ENCODE results near the gene RPS6KA3.
"Not testable (repeated sequence)": the region's sequence is repeated elsewhere in the genome, so short reads cannot be mapped to it uniquely, and the experiment has no call there.

Gene RPS6KA3

GRCh38 chrX:20217906-20218305 is 48.8 kb downstream of the RPS6KA3 start:
- no peak for DNase-seq

GRCh38 chrX:20217271-20217670 is 49.4 kb downstream of the RPS6KA3 start:
- no peak for DNase-seq

GRCh38 chrX:20215565-20215964 is 51.1 kb downstream of the RPS6KA3 start:
- no peak for DNase-seq

GRCh38 chrX:20212486-20213089 is 54.1 kb downstream of the RPS6KA3 start:
- DNase-seq: no peak

- no peak for DNase-seq
These were observed 55.4 kb downstream of the RPS6KA3 start for GRCh38 chrX:20211261-20211786.

GRCh38 chrX:20205927-20206708 is 60.6 kb downstream of the RPS6KA3 start:
- no peak for DNase-seq

- no peak for DNase-seq
These were observed 62.4 kb downstream of the RPS6KA3 start for GRCh38 chrX:20204351-20204750.

GRCh38 chrX:20197641-20198210 is 69.0 kb downstream of the RPS6KA3 start:
- no peak for DNase-seq

- DNase-seq: no peak
These were observed 77.5 kb downstream of the RPS6KA3 start for GRCh38 chrX:20189171-20189570.

GRCh38 chrX:20181598-20182329 is 84.9 kb downstream of the RPS6KA3 start:
- no peak for DNase-seq

GRCh38 chrX:20177093-20177492 is 89.6 kb downstream of the RPS6KA3 start:
- no peak for DNase-seq

GRCh38 chrX:20173856-20174255 is 92.9 kb downstream of the RPS6KA3 start:
- DNase-seq: no peak

GRCh38 chrX:20173313-20173712 is 93.4 kb downstream of the RPS6KA3 start:
- no peak for DNase-seq

GRCh38 chrX:20171887-20172286 is 94.8 kb downstream of the RPS6KA3 start:
- no peak for DNase-seq

- not testable (repeated sequence) for DNase-seq
These were observed 104.2 kb downstream of the RPS6KA3 start for GRCh38 chrX:20162516-20162915.

GRCh38 chrX:20159797-20160385 is 106.8 kb downstream of the RPS6KA3 start:
- DNase-seq: no peak

- DNase-seq: no peak
These were observed 115.0 kb downstream of the RPS6KA3 start for GRCh38 chrX:20151689-20152088.

GRCh38 chrX:20149326-20149725 is 117.4 kb downstream of the RPS6KA3 start:
- no peak for DNase-seq

GRCh38 chrX:20147561-20147960 is 119.1 kb downstream of the RPS6KA3 start:
- no peak for DNase-seq

- DNase-seq: no peak
These were observed 122.2 kb downstream of the RPS6KA3 start for GRCh38 chrX:20144491-20144890.

- peak in 2 of 3 experiments; percentile 9 to 53 for DNase-seq
These were observed 123.1 kb downstream of the RPS6KA3 start for GRCh38 chrX:20143561-20143960.

- peak in 1 of 3 experiments; percentile 53 for DNase-seq
These were observed 123.6 kb downstream of the RPS6KA3 start for GRCh38 chrX:20143111-20143510.
